Activated T-helper 2 cell treated with anti-CD3 and anti-CD28 coated beads, Interferon-gamma antibody, Interleukin-2, Interleukin-4, amounts not matched to agents 10 μg/mL and 5 μg/mL and 100 μg/mL, durations not matched to agents 14 hours and 24 hours and 36 hours (primary cell): ENCODE results near the gene MRPL36. TPM values are rescaled to one million over a fixed set of nuclear protein-coding genes. Genes with fewer than 3 reads are reported as not detected.

Experiments
- DNase-seq: peaks from one replicate; pipeline ENCODE4 v3.0.0; 2021; ENCODE audit warnings: low spot score
- H3K27ac Mint-ChIP-seq: one replicate; pipeline ENCODE4 v1.8.0; 2021; ENCODE audit warnings: mixed read lengths
- H3K27me3 Mint-ChIP-seq: one replicate; pipeline ENCODE4 v1.8.0; 2021; ENCODE audit warnings: low read depth, mixed read lengths
- H3K36me3 Mint-ChIP-seq: one replicate; pipeline ENCODE4 v1.8.0; 2021; ENCODE audit warnings: low read depth, mixed read lengths
- H3K4me1 Mint-ChIP-seq: one replicate; pipeline ENCODE4 v1.8.0; 2021; ENCODE audit warnings: low read depth, mixed read lengths
- H3K4me3 Mint-ChIP-seq: one replicate; pipeline ENCODE4 v1.8.0; 2021; ENCODE audit warnings: low read depth, mild to moderate bottlenecking, moderate library complexity, mixed read lengths
- H3K9me3 Mint-ChIP-seq: one replicate; pipeline ENCODE4 v1.8.0; 2021; ENCODE audit warnings: mixed read lengths
- intact Hi-C: fragments of 100-400 bp; cut with micrococcal nuclease; formaldehyde crosslinking; loops from one replicate; pipeline ENCODE4 v1.15.1; 2023
- total RNA-seq: library from RNA; stranded (reverse); gene quantifications from 2 replicates; pipeline ENCODE4 v1.2.3, GENCODE V29; 2022

The MRPL36 gene
- total RNA-seq, 1 donor from 2014 or later = 96.1 TPM

- intact Hi-C loops = no loop called here
- H3K4me1 Mint-ChIP-seq = no peaks in the 10 kb centered on the region
- H3K27me3 Mint-ChIP-seq = no peaks in the 10 kb centered on the region
- H3K9me3 Mint-ChIP-seq = peaks cover 9% of the 10 kb centered on the region
- H3K36me3 Mint-ChIP-seq = no peaks in the 10 kb centered on the region
- no peak overlapping the region for H3K4me3 Mint-ChIP-seq
- DNase-seq = no peak
- no peak overlapping the region for H3K27ac Mint-ChIP-seq
These were observed 44.2 kb downstream of the MRPL36 start for GRCh38 chr5:1755321-1755949.

GRCh38 chr5:1754531-1755220 lies 45.0 kb downstream of the MRPL36 start:
- intact Hi-C loops = no loop called here
- Mint-ChIP-seq H3K9me3 (peaks cover 9% of the 10 kb centered on the region), H3K27ac (no peak overlapping the region), H3K4me1 (no peaks in the 10 kb centered on the region), H3K36me3 (no peaks in the 10 kb centered on the region), H3K27me3 (no peaks in the 10 kb centered on the region), H3K4me3 (no peak overlapping the region)
- DNase-seq = no peak

- Mint-ChIP-seq H3K4me3 (no peak overlapping the region), H3K4me1 (no peaks in the 10 kb centered on the region), H3K27ac (no peak overlapping the region), H3K9me3 (peaks cover 4% of the 10 kb centered on the region), H3K36me3 (no peaks in the 10 kb centered on the region), H3K27me3 (no peaks in the 10 kb centered on the region)
- no peak for DNase-seq
- intact Hi-C loops = no loop called here
These were observed 46.1 kb downstream of the MRPL36 start for GRCh38 chr5:1753490-1753889.

- Mint-ChIP-seq H3K36me3 (no peaks in the 10 kb centered on the region), H3K27me3 (no peaks in the 10 kb centered on the region), H3K4me3 (no peak overlapping the region), H3K9me3 (no peaks in the 10 kb centered on the region), H3K27ac (no peak overlapping the region), H3K4me1 (no peaks in the 10 kb centered on the region)
- intact Hi-C loops = no loop called here
- DNase-seq = no peak
These were observed 46.8 kb downstream of the MRPL36 start for GRCh38 chr5:1752881-1753280.

- no peak overlapping the region for H3K27ac Mint-ChIP-seq
- no peaks in the 10 kb centered on the region for H3K4me1 Mint-ChIP-seq
- no peaks in the 10 kb centered on the region for H3K36me3 Mint-ChIP-seq
- DNase-seq = no peak
- H3K4me3 Mint-ChIP-seq = no peak overlapping the region
- no peaks in the 10 kb centered on the region for H3K9me3 Mint-ChIP-seq
- intact Hi-C loops = no loop called here
- H3K27me3 Mint-ChIP-seq = no peaks in the 10 kb centered on the region
These were observed 47.5 kb downstream of the MRPL36 start for GRCh38 chr5:1751864-1752822.

DNA sequence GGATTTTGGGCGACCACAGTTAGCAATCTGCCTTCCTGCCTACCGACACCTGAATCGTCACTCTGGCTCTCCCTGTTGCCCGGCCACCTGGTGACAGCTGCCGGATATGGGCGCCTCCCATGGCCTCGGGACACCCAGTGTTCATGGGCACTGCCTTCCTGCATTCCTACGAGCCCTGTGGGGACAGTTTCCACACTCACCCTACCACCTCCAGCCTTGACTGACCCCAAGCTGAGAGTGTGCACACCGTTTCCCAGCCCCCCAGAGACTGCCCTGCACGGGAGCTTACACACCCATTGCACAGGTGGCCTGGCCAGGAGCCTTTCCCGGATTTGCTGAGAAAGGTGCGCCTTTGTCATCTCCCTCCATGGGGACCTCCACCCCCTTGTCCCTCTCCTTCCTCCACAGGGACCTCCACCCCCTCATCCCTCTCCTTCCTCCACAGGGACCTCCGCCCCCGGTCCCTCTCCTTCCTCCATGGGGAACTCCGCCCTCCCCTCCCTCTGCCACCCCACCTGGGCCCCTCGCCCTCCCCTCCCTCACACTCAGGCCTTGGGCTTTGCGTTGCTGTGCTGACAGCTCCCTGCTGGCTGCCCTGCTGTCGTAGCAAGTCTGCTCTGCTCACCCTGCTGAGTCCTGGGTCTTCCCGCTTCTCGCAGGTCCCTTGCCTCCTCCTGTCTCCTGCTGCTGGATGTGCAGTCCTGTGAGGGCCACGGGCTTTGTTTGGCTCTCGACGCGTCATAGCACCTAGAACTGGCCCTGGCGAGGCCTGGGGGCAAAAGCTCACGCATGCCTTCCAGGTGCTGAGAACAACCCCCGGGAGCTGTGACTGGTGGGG lies 48.4 kb downstream of the MRPL36 start:
- Mint-ChIP-seq H3K9me3 (no peaks in the 10 kb centered on the region), H3K27ac (no peak overlapping the region), H3K4me1 (no peaks in the 10 kb centered on the region), H3K27me3 (no peaks in the 10 kb centered on the region), H3K4me3 (no peak overlapping the region), H3K36me3 (no peaks in the 10 kb centered on the region)
- no peak for DNase-seq
- intact Hi-C loops = no loop called here

DNA sequence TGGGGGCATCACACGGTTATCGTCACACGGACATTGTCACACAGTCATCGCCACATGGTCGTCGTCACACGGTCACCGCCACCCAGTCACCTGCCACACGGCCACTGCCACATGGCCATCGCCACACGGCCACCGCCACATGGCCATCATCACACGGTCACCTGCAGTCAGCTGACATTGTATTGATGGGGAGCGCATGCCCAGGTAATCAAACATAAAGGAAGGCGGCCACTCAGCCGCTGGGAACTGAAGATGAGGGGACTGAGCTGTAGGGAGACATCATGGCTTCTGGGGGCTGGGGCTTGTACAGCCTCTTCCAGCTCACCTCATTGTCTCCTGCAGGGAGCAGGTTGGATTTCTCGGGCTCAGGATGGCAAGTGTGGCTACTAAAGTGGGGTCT lies 49.2 kb downstream of the MRPL36 start:
- intact Hi-C loops = no loop called here
- Mint-ChIP-seq H3K27ac (no peak overlapping the region), H3K36me3 (no peaks in the 10 kb centered on the region), H3K27me3 (no peaks in the 10 kb centered on the region), H3K4me1 (no peaks in the 10 kb centered on the region), H3K4me3 (no peak overlapping the region), H3K9me3 (no peaks in the 10 kb centered on the region)
- no peak for DNase-seq

DNA sequence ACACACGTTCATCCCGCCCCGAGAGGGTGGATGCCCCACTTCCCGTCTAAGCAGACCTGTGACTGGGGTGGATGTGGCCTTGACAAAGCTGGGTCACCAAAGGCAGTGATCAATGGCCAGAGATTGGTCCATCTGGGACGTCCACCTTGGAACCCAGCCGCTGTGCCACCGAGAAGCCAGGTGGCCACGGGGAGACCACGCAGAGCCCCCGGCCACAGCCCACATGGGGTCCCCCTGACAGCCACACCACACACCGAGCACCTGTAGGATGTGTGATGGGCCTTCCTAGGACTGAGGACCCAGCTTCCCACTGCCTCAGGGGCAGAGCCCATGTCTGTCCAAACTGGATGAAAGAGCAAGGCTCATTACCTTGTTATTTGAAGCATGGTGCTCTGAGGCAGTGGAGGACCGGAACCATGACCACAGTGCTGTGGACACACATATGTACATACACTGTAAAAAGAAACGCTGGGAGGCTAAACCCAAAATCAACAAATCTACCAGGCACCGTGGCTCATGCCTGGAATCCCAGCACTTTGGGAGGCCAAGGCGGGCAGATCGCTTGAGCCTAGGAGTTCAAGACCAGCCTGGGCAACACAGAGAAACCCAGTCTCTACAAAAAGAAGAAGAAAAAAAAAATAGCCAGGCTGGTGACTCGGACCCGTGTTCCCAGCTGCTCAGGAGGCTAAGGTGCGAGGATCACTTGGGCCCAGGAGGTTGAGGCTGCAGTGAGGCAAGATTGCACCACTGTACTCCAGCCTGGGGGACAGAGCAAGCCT lies 50.1 kb downstream of the MRPL36 start:
- H3K27ac Mint-ChIP-seq = no peak overlapping the region
- no peaks in the 10 kb centered on the region for H3K9me3 Mint-ChIP-seq
- no peak for DNase-seq
- H3K4me3 Mint-ChIP-seq = no peak overlapping the region
- H3K4me1 Mint-ChIP-seq = no peaks in the 10 kb centered on the region
- H3K36me3 Mint-ChIP-seq = no peaks in the 10 kb centered on the region
- H3K27me3 Mint-ChIP-seq = no peaks in the 10 kb centered on the region
- intact Hi-C loops = no loop called here

GRCh38 chr5:1748845-1749244 lies 50.8 kb downstream of the MRPL36 start:
- H3K9me3 Mint-ChIP-seq = no peaks in the 10 kb centered on the region
- no peak overlapping the region for H3K27ac Mint-ChIP-seq
- no peak overlapping the region for H3K4me3 Mint-ChIP-seq
- no peaks in the 10 kb centered on the region for H3K4me1 Mint-ChIP-seq
- no peak for DNase-seq
- H3K27me3 Mint-ChIP-seq = no peaks in the 10 kb centered on the region
- no peaks in the 10 kb centered on the region for H3K36me3 Mint-ChIP-seq
- intact Hi-C loops = no loop called here

Other genes starting within 250 kb of the MRPL36 start
- 31.6 and 39.9 TPM in 2 replicates for gene NDUFS6, start 1.6 kb upstream of the MRPL36 start, total RNA-seq
- gene IRX4, start 83.1 kb upstream of the MRPL36 start, total RNA-seq = not detected in 2 replicates